HEK293 (cell line): ENCODE results near the gene PPP4R4.

Experiments
- CTCF ChIA-PET: fragments of 350-600 bp; formaldehyde crosslinking; extraction: SDS; loops from one replicate; lab custom pipeline; 2021; ENCODE audit warnings: antibody characterized with exemption; lab: Yijun Ruan, JAX
- POLR2A ChIA-PET: fragments of 300-600 bp; formaldehyde crosslinking; extraction: SDS; loops from one replicate; lab custom pipeline; 2020; ENCODE audit warnings: antibody characterized with exemption, inconsistent platforms; lab: Yijun Ruan, JAX
- H3K27ac ChIP-seq: fragments of 200-500 bp; sonication (Bioruptor generic); 2 replicates; pipeline ENCODE4 v1.5.1; 2014; ENCODE audit warnings: low read depth, low read length, control low read depth, inconsistent platforms; ENCODE audit errors: extremely low read depth
- H3K36me3 ChIP-seq, 2 experiments: fragments of 200-500 bp in 1 of 2; sonication (Bioruptor generic) in 1 of 2; 1 replicate in 1 of 2; 2 replicates in 1 of 2; pipeline ENCODE4 v1.5.1; 2014 to 2017; ENCODE audit warnings: inconsistent platforms in 2 of 2, low read length in 2 of 2; ENCODE audit not compliant: control insufficient read depth in 2 of 2, insufficient read depth in 1 of 2
- H3K4me1 ChIP-seq: fragments of 200-500 bp; sonication (Bioruptor generic); 2 replicates; pipeline ENCODE4 v1.5.1; 2014; ENCODE audit warnings: mild to moderate bottlenecking, low read length, inconsistent platforms; ENCODE audit not compliant: control insufficient read depth, insufficient read depth
- H3K4me3 ChIP-seq: 2 replicates; pipeline ENCODE4 v1.5.1; 2011; ENCODE audit warnings: low read depth, mild to moderate bottlenecking, control low read depth, low read length, moderate library complexity
- H3K9me3 ChIP-seq: fragments of 200-500 bp; sonication (Bioruptor generic); 2 replicates; pipeline ENCODE4 v1.5.1; 2014; ENCODE audit warnings: low read depth, low read length, inconsistent platforms; ENCODE audit not compliant: control insufficient read depth, insufficient read depth
- GLI2 ChIP-seq: fragments of 450-650 bp; formaldehyde crosslinking; IDR thresholded peaks from 2 replicates; pipeline ENCODE4; 2017; ENCODE audit warnings: missing biosample characterization, missing genetic modification characterization, low read depth, borderline replicate concordance
- HIC1 ChIP-seq: fragments of 450-650 bp; formaldehyde crosslinking; IDR thresholded peaks from 2 replicates; pipeline ENCODE4 v1.5.1; 2016; ENCODE audit warnings: missing biosample characterization, missing genetic modification characterization
- HOXA7 ChIP-seq: sonication (generic); formaldehyde crosslinking; IDR thresholded peaks from 2 replicates; pipeline ENCODE4 v1.8.1; 2022; ENCODE audit warnings: missing genetic modification reagents, borderline replicate concordance
- KLF17 ChIP-seq: fragments of 450-650 bp; formaldehyde crosslinking; IDR thresholded peaks from 2 replicates; pipeline ENCODE4 v1.5.1; 2016; ENCODE audit warnings: missing biosample characterization, missing genetic modification characterization
- MEIS1 ChIP-seq: sonication (generic); formaldehyde crosslinking; IDR thresholded peaks from 2 replicates; pipeline ENCODE4 v1.8.1; 2022; ENCODE audit warnings: missing genetic modification reagents, mild to moderate bottlenecking, borderline replicate concordance
- OVOL3 ChIP-seq: fragments of 450-650 bp; formaldehyde crosslinking; IDR thresholded peaks from 2 replicates; pipeline ENCODE4 v1.5.1; 2016; ENCODE audit warnings: missing biosample characterization, missing genetic modification characterization
- SETDB1 ChIP-seq: IDR thresholded peaks from one replicate; pipeline ENCODE4 v1.6.1; 2017; ENCODE audit warnings: mild to moderate bottlenecking, low read length, moderate library complexity, mixed read lengths; ENCODE audit not compliant: insufficient read length
- WT1 ChIP-seq: fragments of 450-650 bp; formaldehyde crosslinking; IDR thresholded peaks from 2 replicates; pipeline ENCODE4 v1.5.1; 2016; ENCODE audit warnings: missing biosample characterization, missing genetic modification characterization
- ZBTB10 ChIP-seq: fragments of 450-650 bp; formaldehyde crosslinking; IDR thresholded peaks from 2 replicates; pipeline ENCODE4 v1.5.1; 2016; ENCODE audit warnings: missing biosample characterization, missing genetic modification characterization
- ZEB2 ChIP-seq: fragments of 450-650 bp; formaldehyde crosslinking; IDR thresholded peaks from 2 replicates; pipeline ENCODE4 v1.5.1; 2016; ENCODE audit warnings: missing biosample characterization, missing genetic modification characterization
- ZFP3 ChIP-seq: fragments of 450-650 bp; formaldehyde crosslinking; IDR thresholded peaks from 2 replicates; pipeline ENCODE4 v1.5.1; 2016; ENCODE audit warnings: low read depth, missing biosample characterization, missing genetic modification characterization
- ZNF121 ChIP-seq: fragments of 450-650 bp; formaldehyde crosslinking; IDR thresholded peaks from 2 replicates; pipeline ENCODE4 v1.5.1; 2016; ENCODE audit warnings: missing biosample characterization, missing genetic modification characterization
- ZNF132 ChIP-seq: fragments of 450-650 bp; formaldehyde crosslinking; IDR thresholded peaks from 2 replicates; pipeline ENCODE4 v1.5.1; 2017; ENCODE audit warnings: missing biosample characterization, missing genetic modification characterization, borderline replicate concordance
- ZNF18 ChIP-seq: fragments of 450-650 bp; formaldehyde crosslinking; IDR thresholded peaks from 2 replicates; pipeline ENCODE4 v1.5.1; 2016; ENCODE audit warnings: missing biosample characterization, missing genetic modification characterization
- ZNF221 ChIP-seq: fragments of 450-650 bp; formaldehyde crosslinking; IDR thresholded peaks from 2 replicates; pipeline ENCODE4 v1.5.1; 2017; ENCODE audit warnings: missing biosample characterization, missing genetic modification characterization, borderline replicate concordance
- ZNF350 ChIP-seq: fragments of 450-650 bp; formaldehyde crosslinking; IDR thresholded peaks from 2 replicates; pipeline ENCODE4 v1.5.0; 2017; ENCODE audit warnings: missing biosample characterization, mild to moderate bottlenecking, missing genetic modification characterization
- ZNF416 ChIP-seq: fragments of 450-650 bp; formaldehyde crosslinking; IDR thresholded peaks from 2 replicates; pipeline ENCODE4 v1.5.1; 2016; ENCODE audit warnings: missing biosample characterization, missing genetic modification characterization
- ZNF426 ChIP-seq: fragments of 450-650 bp; formaldehyde crosslinking; IDR thresholded peaks from 2 replicates; pipeline ENCODE4 v1.5.1; 2017; ENCODE audit warnings: missing biosample characterization, missing genetic modification characterization, mild to moderate bottlenecking, inconsistent platforms, moderate library complexity
- ZNF433 ChIP-seq: fragments of 450-650 bp; formaldehyde crosslinking; IDR thresholded peaks from 2 replicates; pipeline ENCODE4 v1.5.1; 2016; ENCODE audit warnings: missing biosample characterization, missing genetic modification characterization, low read depth
- ZNF501 ChIP-seq: fragments of 450-650 bp; formaldehyde crosslinking; IDR thresholded peaks from 2 replicates; pipeline ENCODE4 v1.5.1; 2016; ENCODE audit warnings: missing biosample characterization, missing genetic modification characterization
- ZNF571 ChIP-seq: fragments of 450-650 bp; formaldehyde crosslinking; IDR thresholded peaks from 2 replicates; pipeline ENCODE4 v1.5.0; 2017; ENCODE audit warnings: missing biosample characterization, missing genetic modification characterization
- ZNF585B ChIP-seq: fragments of 450-650 bp; formaldehyde crosslinking; IDR thresholded peaks from 2 replicates; pipeline ENCODE4 v1.5.1; 2016; ENCODE audit warnings: missing biosample characterization, missing genetic modification characterization
- ZNF747 ChIP-seq: fragments of 450-650 bp; formaldehyde crosslinking; IDR thresholded peaks from 2 replicates; pipeline ENCODE4 v1.5.1; 2016; ENCODE audit warnings: missing biosample characterization, missing genetic modification characterization

The PPP4R4 gene

GRCh38 chr14:94126800-94127199, 47.3 kb upstream of the PPP4R4 start:
- ChIA-PET CTCF (no interaction called here), POLR2A (no interaction called here)
- TF ChIP-seq GLI2 (tag by site-specific recombination) = no peak
- no peak for TF ChIP-seq ZNF18 (tag by site-specific recombination)
- no peak for TF ChIP-seq ZNF416 (tag by site-specific recombination)
- TF ChIP-seq SETDB1 = no peak
- peaks cover 3% of the 10 kb centered on the region; the same call in 1 of the 2 replicates for H3K4me1 ChIP-seq
- H3K27ac ChIP-seq = no peak overlapping the region
- H3K36me3 ChIP-seq = no peaks in the 10 kb centered on the region
- H3K4me3 ChIP-seq = no peak overlapping the region
- no peaks in the 10 kb centered on the region for H3K9me3 ChIP-seq

- H3K4me1 ChIP-seq = peaks cover 3% of the 10 kb centered on the region; the same call in 1 of the 2 replicates
- ChIA-PET POLR2A (no interaction called here), CTCF (interaction anchor here (0.9 kb wide), 1 partner anchor 9 kb away, joined by 7 read pairs; no protein-coding TSS in a partner anchor)
- no peak overlapping the region for H3K27ac ChIP-seq
- H3K4me3 ChIP-seq = no peak overlapping the region
- TF ChIP-seq ZNF571 (tag by site-specific recombination) = no peak
- no peak for TF ChIP-seq ZNF132 (tag by site-specific recombination)
- TF ChIP-seq MEIS1 (CRISPR knock-in tag) = no peak
- TF ChIP-seq ZEB2 (tag by site-specific recombination) = no peak
- no peak for TF ChIP-seq ZNF501
- TF ChIP-seq ZBTB10 (tag by site-specific recombination) = no peak
- TF ChIP-seq KLF17 (tag by site-specific recombination) = no peak
- no peak for TF ChIP-seq ZNF426 (tag by site-specific recombination)
- no peak for TF ChIP-seq OVOL3 (tag by site-specific recombination)
- TF ChIP-seq HOXA7 (CRISPR knock-in tag) = no peak
- TF ChIP-seq ZFP3 = no peak
- TF ChIP-seq ZNF433 (tag by site-specific recombination) = no peak
- no peak for TF ChIP-seq ZNF585B (tag by site-specific recombination)
- TF ChIP-seq HIC1 (tag by site-specific recombination) = no peak
- no peak for TF ChIP-seq WT1
- no peak for TF ChIP-seq ZNF350 (tag by site-specific recombination)
- TF ChIP-seq ZNF121 (tag by site-specific recombination) = no peak
- no peak for TF ChIP-seq ZNF747
- no peak for TF ChIP-seq ZNF221 (tag by site-specific recombination)
- no peaks in the 10 kb centered on the region for H3K36me3 ChIP-seq
- H3K9me3 ChIP-seq = no peaks in the 10 kb centered on the region
Measured at GRCh38 chr14:94127330-94127729, 46.8 kb upstream of the PPP4R4 start.
